AG08396 (cell line): Measurements from ENCODE around the gene SIDT2.

Source experiments
- DNase-seq: peaks from one replicate; pipeline ENCODE4 v3.0.0; 2012; ENCODE audit warnings: low spot score, mixed read lengths

SIDT2 gene

GRCh38 chr11:117189191-117189940 lies 10.8 kb downstream of the SIDT2 start:
- DNase-seq, result no peak

GRCh38 chr11:117189941-117190544 lies 11.5 kb downstream of the SIDT2 start:
- DNase-seq, result no peak

GRCh38 chr11:117191680-117192400 lies 13.3 kb downstream of the SIDT2 start:
- DNase-seq, result no peak

- no peak for DNase-seq
These were observed 13.9 kb downstream of the SIDT2 start for GRCh38 chr11:117192401-117192875.

- no peak for DNase-seq
These were observed 14.8 kb downstream of the SIDT2 start for GRCh38 chr11:117193130-117194020.

- DNase-seq, result no peak
These were observed 15.7 kb downstream of the SIDT2 start for GRCh38 chr11:117194267-117194666.

GRCh38 chr11:117195258-117195657 lies 16.7 kb downstream of the SIDT2 start:
- DNase-seq, result no peak

GRCh38 chr11:117195761-117196160 lies 17.2 kb downstream of the SIDT2 start:
- DNase-seq, result no peak

GRCh38 chr11:117197006-117197405 lies 18.5 kb downstream of the SIDT2 start:
- no peak for DNase-seq

- DNase-seq, result peak; percentile 48
These were observed 19.2 kb downstream of the SIDT2 start for GRCh38 chr11:117197516-117198456.

GRCh38 chr11:117198613-117199012 lies 20.1 kb downstream of the SIDT2 start:
- no peak for DNase-seq

GRCh38 chr11:117199053-117199915 lies 20.7 kb downstream of the SIDT2 start, which contains the start of gene TAGLN:
Gene TAGLN (plus strand): TSS chr11:117199370. CDS start chr11:117203014, 3,644 bp downstream.
- peak; percentile 92 for DNase-seq

GRCh38 chr11:117199916-117200812 lies 21.6 kb downstream of the SIDT2 start:
- DNase-seq, result no peak

- no peak for DNase-seq
These were observed 22.5 kb downstream of the SIDT2 start for GRCh38 chr11:117200813-117201657.

- DNase-seq, result no peak
These were observed 23.2 kb downstream of the SIDT2 start for GRCh38 chr11:117201658-117202305.

GRCh38 chr11:117202386-117203068 lies 24.0 kb downstream of the SIDT2 start:
- no peak for DNase-seq

- DNase-seq, result no peak
These were observed 24.5 kb downstream of the SIDT2 start for GRCh38 chr11:117203069-117203407.
